ENCODE data around the gene GLTP. TPM values are rescaled to one million over a fixed set of nuclear protein-coding genes. Genes with fewer than 3 reads are reported as not detected.

GLTP gene
- total RNA-seq, 1 experiment from 2014 or later, result 25.8 TPM

GRCh38 chr12:109870648-109871047 lies 9.7 kb downstream of the GLTP start:
- no peak for TF ChIP-seq MYBL2 (CRISPR knock-in tag; IDR thresholded peaks at IDR 0.05)
- TF ChIP-seq NFATC4 (CRISPR knock-in tag; IDR thresholded peaks at IDR 0.05), result no peak
- no peak for TF ChIP-seq E2F5 (CRISPR knock-in tag; IDR thresholded peaks at IDR 0.05)
- TF ChIP-seq NR1H2 (CRISPR knock-in tag; IDR thresholded peaks at IDR 0.05), result no peak
- no peaks in the 10 kb centered on the region for H3K27me3 Mint-ChIP-seq (ENCODE audit: low read depth)
- H3K36me3 Mint-ChIP-seq, result no peaks in the 10 kb centered on the region
- no peak for DNase-seq (ENCODE audit: low spot score)
- no peak overlapping the region for H3K27ac Mint-ChIP-seq
- POLR2A ChIA-PET, result interaction anchor here (0.6 kb wide), 1 partner anchor 188 kb away, joined by 3 read pairs; no protein-coding TSS in a partner anchor
- H3K4me3 Mint-ChIP-seq, result no peak overlapping the region
- CTCF ChIA-PET, result interaction anchor here (0.7 to 2.6 kb wide), 2 partner anchors 17 to 31 kb away, joined by 3 to 11 read pairs; no protein-coding TSS in a partner anchor
- ATAC-seq, result no peak
- no peaks in the 10 kb centered on the region for H3K9me3 Mint-ChIP-seq
- H3K4me1 Mint-ChIP-seq, result peaks cover 17% of the 10 kb centered on the region

GRCh38 chr12:109868182-109869051 lies 11.9 kb downstream of the GLTP start:
- POLR2A ChIA-PET, result no interaction called here
- TF ChIP-seq ZNF232 (CRISPR knock-in tag; IDR thresholded peaks at IDR 0.05), result no peak
- TF ChIP-seq SMAD3 (CRISPR knock-in tag; IDR thresholded peaks at IDR 0.05; ENCODE audit: borderline replicate concordance), result no peak
- H3K36me3 Mint-ChIP-seq, result no peaks in the 10 kb centered on the region
- H3K4me1 Mint-ChIP-seq, result peaks cover 27% of the 10 kb centered on the region
- H3K9me3 Mint-ChIP-seq, result no peaks in the 10 kb centered on the region
- H3K27me3 Mint-ChIP-seq (ENCODE audit: low read depth), result no peaks in the 10 kb centered on the region
- CTCF ChIA-PET, result interaction anchor here (1.7 to 3.3 kb wide), 2 partner anchors 23 to 42 kb away, joined by 6 to 11 read pairs; no protein-coding TSS in a partner anchor
- DNase-seq (ENCODE audit: low spot score) (no peak), ATAC-seq (no peak)
- no peak overlapping the region for H3K4me3 Mint-ChIP-seq
- no peak overlapping the region for H3K27ac Mint-ChIP-seq

GRCh38 chr12:109864916-109865315 lies 15.4 kb downstream of the GLTP start:
- TF ChIP-seq JAZF1 (CRISPR knock-in tag; IDR thresholded peaks at IDR 0.05) (no peak), ETV6 (CRISPR knock-in tag; IDR thresholded peaks at IDR 0.05) (no peak), ARID4B (CRISPR knock-in tag; IDR thresholded peaks at IDR 0.05; ENCODE audit: borderline replicate concordance) (no peak), FOXK1 (CRISPR knock-in tag; IDR thresholded peaks at IDR 0.05) (no peak), ZNF423 (CRISPR knock-in tag; IDR thresholded peaks at IDR 0.05) (no peak), FOXJ3 (CRISPR knock-in tag; IDR thresholded peaks at IDR 0.05; ENCODE audit: borderline replicate concordance) (no peak), RORB (CRISPR knock-in tag; IDR thresholded peaks at IDR 0.05) (no peak), SP1 (CRISPR knock-in tag; conservative IDR thresholded peaks at IDR 0.05) (no peak), GRHL2 (CRISPR knock-in tag; IDR thresholded peaks at IDR 0.05; ENCODE audit: insufficient replicate concordance, severe bottlenecking) (no peak), ZNF396 (CRISPR knock-in tag; IDR thresholded peaks at IDR 0.05; ENCODE audit: borderline replicate concordance) (no peak), TEAD1 (CRISPR knock-in tag; IDR thresholded peaks at IDR 0.05) (no peak), GABPB1 (CRISPR knock-in tag; IDR thresholded peaks at IDR 0.05) (no peak), ZNF219 (CRISPR knock-in tag; IDR thresholded peaks at IDR 0.05; ENCODE audit: borderline replicate concordance) (no peak), ZNF671 (CRISPR knock-in tag; IDR thresholded peaks at IDR 0.05) (no peak), ZNF317 (CRISPR knock-in tag; IDR thresholded peaks at IDR 0.05; ENCODE audit: borderline replicate concordance, low read depth) (no peak), CDX4 (CRISPR knock-in tag; IDR thresholded peaks at IDR 0.05; ENCODE audit: borderline replicate concordance) (no peak), EMX1 (CRISPR knock-in tag; IDR thresholded peaks at IDR 0.05) (no peak), FOXP1 (CRISPR knock-in tag; IDR thresholded peaks at IDR 0.05; ENCODE audit: borderline replicate concordance) (no peak), MYBL2 (CRISPR knock-in tag; IDR thresholded peaks at IDR 0.05) (no peak)
- DNase-seq (ENCODE audit: low spot score) (no peak), ATAC-seq (no peak)
- Mint-ChIP-seq H3K27me3 (ENCODE audit: low read depth) (no peaks in the 10 kb centered on the region), H3K9me3 (no peaks in the 10 kb centered on the region), H3K27ac (peak overlapping the region; percentile 73; the same call in 1 of the 2 replicates), H3K4me1 (peaks cover 18% of the 10 kb centered on the region), H3K36me3 (no peaks in the 10 kb centered on the region), H3K4me3 (no peak overlapping the region)
- ChIA-PET POLR2A (no interaction called here), CTCF (interaction anchor here (1.8 kb wide), 1 partner anchor 20 kb away, joined by 7 read pairs; no protein-coding TSS in a partner anchor)

Measured in WTC11 (cell line).